K562 (cell line): ENCODE data around the gene KAZALD1. TPM values are rescaled to one million over a fixed set of nuclear protein-coding genes. Genes with fewer than 3 reads are reported as not detected.

ENCODE experiments used
- CHD2 ChIP-seq: IDR thresholded peaks from 2 replicates; pipeline ENCODE4 v1.6.1; 2011; ENCODE audit warnings: low read depth, low read length
- CREBBP ChIP-seq: IDR thresholded peaks from one replicate; pipeline ENCODE4 v1.6.1; 2012; ENCODE audit warnings: low read depth, mild to moderate bottlenecking, control low read depth, inconsistent platforms, low read length
- CREM ChIP-seq: IDR thresholded peaks from 2 replicates; pipeline ENCODE4 v1.6.1; 2014; ENCODE audit warnings: antibody characterized with exemption, low read depth
- CXXC5 ChIP-seq: fragments of 250-450 bp; sonication (Bioruptor Pico); IDR thresholded peaks from 2 replicates; pipeline ENCODE4 v1.8.0; 2022; ENCODE audit warnings: inconsistent platforms, mild to moderate bottlenecking, moderate library complexity
- HCFC1 ChIP-seq: IDR thresholded peaks from 2 replicates; pipeline ENCODE4 v1.6.1; 2012; ENCODE audit warnings: low read depth, low read length, improper control_type of control experiment
- HDAC8 ChIP-seq: fragments of 450-650 bp; IDR thresholded peaks from 2 replicates; pipeline ENCODE4 v1.6.1; 2016; ENCODE audit warnings: mild to moderate bottlenecking, missing genetic modification characterization, moderate library complexity, missing compliant biosample characterization
- HNRNPLL ChIP-seq: fragments of 200-400 bp; formaldehyde crosslinking; IDR thresholded peaks from 2 replicates; pipeline ENCODE4 v1.6.1; 2017; ENCODE audit warnings: low read length, low read depth, mild to moderate bottlenecking; ENCODE audit not compliant: poor library complexity, severe bottlenecking
- HSF4 ChIP-seq: fragments of 250-450 bp; sonication (Bioruptor Pico); IDR thresholded peaks from 2 replicates; pipeline ENCODE4 v2.1.2; 2022; ENCODE audit warnings: mild to moderate bottlenecking, moderate library complexity, borderline replicate concordance
- IFI16 ChIP-seq: fragments of 250-450 bp; sonication (Bioruptor Pico); IDR thresholded peaks from 2 replicates; pipeline ENCODE4 v2.1.2; 2022; ENCODE audit warnings: mild to moderate bottlenecking, inconsistent platforms
- KHSRP ChIP-seq: fragments of 450-650 bp; IDR thresholded peaks from 2 replicates; pipeline ENCODE4 v1.6.1; 2017
- MAZ ChIP-seq, 2 experiments: fragments of 450-650 bp in 1 of 2; sonication (generic) in 1 of 2; formaldehyde crosslinking; IDR thresholded peaks in 1 of 2; conservative IDR thresholded peaks in 1 of 2; 2 replicates each; pipeline versions ENCODE4 v1.4.0 to v1.5.0; 2020; ENCODE audit warnings: mild to moderate bottlenecking in 1 of 2, missing genetic modification reagents in 1 of 2
- MEIS2 ChIP-seq: fragments of 450-650 bp; IDR thresholded peaks from 2 replicates; pipeline ENCODE4 v1.6.1; 2014; ENCODE audit warnings: mild to moderate bottlenecking; ENCODE audit not compliant: partially characterized antibody
- NR1H2 ChIP-seq: sonication (generic); formaldehyde crosslinking; IDR thresholded peaks from 2 replicates; pipeline ENCODE4 v1.4.0; 2020; ENCODE audit warnings: mild to moderate bottlenecking, missing genetic modification reagents
- NR3C1 ChIP-seq: sonication (generic); formaldehyde crosslinking; IDR thresholded peaks from 2 replicates; pipeline ENCODE4 v1.8.1; 2022; ENCODE audit warnings: missing genetic modification reagents
- POLR2B ChIP-seq: fragments of 450-650 bp; IDR thresholded peaks from 2 replicates; pipeline ENCODE4 v1.6.1; 2018; ENCODE audit warnings: low read depth; ENCODE audit not compliant: partially characterized antibody
- RBBP5 ChIP-seq: fragments of 200-600 bp; sonication (generic); IDR thresholded peaks from 2 replicates; pipeline ENCODE4 v1.6.1; 2012; ENCODE audit warnings: borderline replicate concordance, mild to moderate bottlenecking, low read length, control low read depth, inconsistent platforms; ENCODE audit not compliant: insufficient read depth, poor library complexity, severe bottlenecking
- SMAD1 ChIP-seq: fragments of 150-350 bp; IDR thresholded peaks from 2 replicates; pipeline ENCODE4 v1.6.1; 2014; ENCODE audit warnings: low read length, low read depth; ENCODE audit not compliant: partially characterized antibody
- SRF ChIP-seq, 2 experiments: fragments of 250-450, 450-650 bp in 1 of 2; sonication (Bioruptor Pico) in 1 of 2; sonication (generic) in 1 of 2; formaldehyde crosslinking; IDR thresholded peaks; 2 replicates each; pipeline versions ENCODE4 v1.5.0 to v1.5.1; 2020 to 2022; ENCODE audit warnings: mild to moderate bottlenecking in 1 of 2, missing genetic modification reagents in 1 of 2
- STAT5A ChIP-seq: IDR thresholded peaks from 2 replicates; pipeline ENCODE4 v1.6.1; 2012; ENCODE audit warnings: low read length, inconsistent platforms, borderline replicate concordance
- TAF7 ChIP-seq: fragments of 450-650 bp; IDR thresholded peaks from 2 replicates; pipeline ENCODE4 v1.6.1; 2016; ENCODE audit warnings: missing genetic modification characterization, missing compliant biosample characterization
- THRAP3 ChIP-seq: fragments of 450-650 bp; IDR thresholded peaks from 2 replicates; pipeline ENCODE4 v1.6.1; 2016; ENCODE audit warnings: mild to moderate bottlenecking, inconsistent platforms, borderline replicate concordance
- ZBTB7A ChIP-seq: IDR thresholded peaks from 2 replicates; pipeline ENCODE4 v1.6.1; 2011; ENCODE audit warnings: low read depth, mild to moderate bottlenecking, low read length, moderate library complexity, borderline replicate concordance; ENCODE audit not compliant: control insufficient read depth
- ZNF174 ChIP-seq: fragments of 250-450 bp; sonication (Bioruptor Pico); IDR thresholded peaks from 2 replicates; pipeline ENCODE4 v1.4.0; 2020; ENCODE audit warnings: mild to moderate bottlenecking
- ZNF316 ChIP-seq: fragments of 450-650 bp; IDR thresholded peaks from 2 replicates; pipeline ENCODE4 v1.6.1; 2016
- polyA plus RNA-seq, 8 experiments: library from polyadenylated mRNA; depleted of rRNA in 4 of 8; stranded (reverse) in 5 of 8; unstranded in 3 of 8; fragments of >200 nt; fragmentation: Nextera tagmentation in 2 of 8; fragmentation: Illumina TruSeq in 1 of 8; extraction: Ambion mirVana in 2 of 8; extraction: Trizol in 1 of 8; gene quantifications; 2 replicates each; pipeline versions ENCODE4 v1.2.1 to v1.2.3, GENCODE V29; 2011 to 2014; ENCODE audit warnings: inconsistent platforms in 1 of 8, missing spikeins in 1 of 8
- total RNA-seq, 7 experiments: library from RNA; depleted of rRNA in 6 of 7; stranded (reverse); fragments of >200 nt in 6 of 7; fragmentation: Illumina TruSeq in 2 of 7; extraction: Trizol in 2 of 7; gene quantifications; 2 replicates each; pipeline versions ENCODE4 v1.2.1 to v1.2.3, GENCODE V29; 2011 to 2021; ENCODE audit warnings: low replicate concordance in 1 of 7
- TF ChIP-seq, protein P1 (sequence below): fragments of 250-450 bp; sonication (Bioruptor Pico); IDR thresholded peaks from 2 replicates; pipeline ENCODE4 v1.4.0; 2020

The KAZALD1 gene
- total and polyA plus RNA-seq, 9 of the 15 experiments (the other 6 are each of a cell fraction or from before 2014, with no cell fraction given), result 0.15 to 10.0 (median 4.9) TPM

DNA sequence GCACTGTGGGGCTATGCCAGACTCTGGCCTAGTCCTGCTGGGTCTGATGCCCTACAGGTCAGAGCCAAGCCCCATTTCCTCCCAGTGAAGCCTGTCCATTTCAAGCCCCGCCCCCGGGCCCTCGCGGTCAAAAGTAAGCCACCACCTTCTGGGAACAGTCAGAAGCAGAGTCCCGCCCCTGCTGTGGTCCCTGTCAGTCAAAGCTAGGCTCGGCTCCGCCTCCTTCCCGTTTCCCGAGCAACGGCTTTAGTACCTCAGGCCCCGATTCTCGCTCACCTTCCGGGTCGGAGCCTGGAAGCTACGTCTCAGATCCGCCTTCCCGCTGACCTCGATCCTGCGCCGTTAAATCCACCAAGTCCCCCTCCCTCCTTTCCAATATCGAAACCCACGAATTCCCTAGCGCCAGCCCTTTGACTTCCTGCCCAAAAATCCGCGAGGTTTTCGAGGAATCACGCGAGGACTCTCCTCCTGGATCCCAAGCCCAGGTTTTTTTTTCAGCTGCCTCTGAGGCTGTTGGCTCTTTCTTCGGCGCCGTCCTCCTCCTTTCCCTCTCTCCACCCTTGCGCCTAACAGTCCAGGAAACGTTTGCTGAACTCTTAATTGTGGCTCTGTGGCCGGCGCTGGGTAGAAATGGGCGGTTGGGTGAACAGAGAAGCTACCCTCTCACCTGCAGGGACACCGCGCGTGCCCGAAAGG is 19.0 kb upstream of the KAZALD1 start (continued):
- 0 out of 4 replicates have a peak, but pooled peaks of 1 of the 2 experiments have one; percentile 23 for TF ChIP-seq MAZ (CRISPR knock-in tag; conservative IDR thresholded peaks at IDR 0.05 in 1 of 2, IDR thresholded peaks at IDR 0.05 in 1 of 2)
- TF ChIP-seq HNRNPLL, result peak; percentile 39
- TF ChIP-seq ZNF174, result no peak
- peak; percentile 45 for TF ChIP-seq CXXC5 (CRISPR knock-in tag)
- TF ChIP-seq RBBP5, result peak; percentile 51
- peak; percentile 56 for TF ChIP-seq POLR2B
- TF ChIP-seq MEIS2, result peak; percentile 59
- no peak for TF ChIP-seq ZNF316
- TF ChIP-seq CREBBP, result no peak
- TF ChIP-seq, protein P1, sequence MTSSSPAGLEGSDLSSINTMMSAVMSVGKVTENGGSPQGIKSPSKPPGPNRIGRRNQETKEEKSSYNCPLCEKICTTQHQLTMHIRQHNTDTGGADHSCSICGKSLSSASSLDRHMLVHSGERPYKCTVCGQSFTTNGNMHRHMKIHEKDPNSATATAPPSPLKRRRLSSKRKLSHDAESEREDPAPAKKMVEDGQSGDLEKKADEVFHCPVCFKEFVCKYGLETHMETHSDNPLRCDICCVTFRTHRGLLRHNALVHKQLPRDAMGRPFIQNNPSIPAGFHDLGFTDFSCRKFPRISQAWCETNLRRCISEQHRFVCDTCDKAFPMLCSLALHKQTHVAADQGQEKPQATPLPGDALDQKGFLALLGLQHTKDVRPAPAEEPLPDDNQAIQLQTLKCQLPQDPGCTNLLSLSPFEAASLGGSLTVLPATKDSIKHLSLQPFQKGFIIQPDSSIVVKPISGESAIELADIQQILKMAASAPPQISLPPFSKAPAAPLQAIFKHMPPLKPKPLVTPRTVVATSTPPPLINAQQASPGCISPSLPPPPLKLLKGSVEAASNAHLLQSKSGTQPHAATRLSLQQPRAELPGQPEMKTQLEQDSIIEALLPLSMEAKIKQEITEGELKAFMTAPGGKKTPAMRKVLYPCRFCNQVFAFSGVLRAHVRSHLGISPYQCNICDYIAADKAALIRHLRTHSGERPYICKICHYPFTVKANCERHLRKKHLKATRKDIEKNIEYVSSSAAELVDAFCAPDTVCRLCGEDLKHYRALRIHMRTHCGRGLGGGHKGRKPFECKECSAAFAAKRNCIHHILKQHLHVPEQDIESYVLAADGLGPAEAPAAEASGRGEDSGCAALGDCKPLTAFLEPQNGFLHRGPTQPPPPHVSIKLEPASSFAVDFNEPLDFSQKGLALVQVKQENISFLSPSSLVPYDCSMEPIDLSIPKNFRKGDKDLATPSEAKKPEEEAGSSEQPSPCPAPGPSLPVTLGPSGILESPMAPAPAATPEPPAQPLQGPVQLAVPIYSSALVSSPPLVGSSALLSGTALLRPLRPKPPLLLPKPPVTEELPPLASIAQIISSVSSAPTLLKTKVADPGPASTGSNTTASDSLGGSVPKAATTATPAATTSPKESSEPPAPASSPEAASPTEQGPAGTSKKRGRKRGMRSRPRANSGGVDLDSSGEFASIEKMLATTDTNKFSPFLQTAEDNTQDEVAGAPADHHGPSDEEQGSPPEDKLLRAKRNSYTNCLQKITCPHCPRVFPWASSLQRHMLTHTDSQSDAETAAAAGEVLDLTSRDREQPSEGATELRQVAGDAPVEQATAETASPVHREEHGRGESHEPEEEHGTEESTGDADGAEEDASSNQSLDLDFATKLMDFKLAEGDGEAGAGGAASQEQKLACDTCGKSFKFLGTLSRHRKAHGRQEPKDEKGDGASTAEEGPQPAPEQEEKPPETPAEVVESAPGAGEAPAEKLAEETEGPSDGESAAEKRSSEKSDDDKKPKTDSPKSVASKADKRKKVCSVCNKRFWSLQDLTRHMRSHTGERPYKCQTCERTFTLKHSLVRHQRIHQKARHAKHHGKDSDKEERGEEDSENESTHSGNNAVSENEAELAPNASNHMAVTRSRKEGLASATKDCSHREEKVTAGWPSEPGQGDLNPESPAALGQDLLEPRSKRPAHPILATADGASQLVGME (CRISPR knock-in tag), result no peak
- no peak for TF ChIP-seq NR3C1 (CRISPR knock-in tag)
- TF ChIP-seq ZBTB7A, result no peak
- no peak for TF ChIP-seq HSF4 (CRISPR knock-in tag)
- no peak for TF ChIP-seq THRAP3
- peak in 1 of 2 experiments; percentile 71; a peak in 1 of 4 replicates for TF ChIP-seq SRF (CRISPR knock-in tag; IDR thresholded peaks at IDR 0.05)
- TF ChIP-seq TAF7 (tag), result 0 out of 2 replicates have a peak, but pooled peaks have one; percentile 18
- TF ChIP-seq CREM, result peak; percentile 63
- TF ChIP-seq HCFC1, result peak; percentile 30; the same call in 1 of the 2 replicates
- no peak for TF ChIP-seq HDAC8 (tag)
- no peak for TF ChIP-seq NR1H2
- TF ChIP-seq IFI16 (CRISPR knock-in tag), result no peak
- TF ChIP-seq SMAD1, result no peak
- peak; percentile 95 for TF ChIP-seq CHD2
- no peak for TF ChIP-seq STAT5A
- TF ChIP-seq KHSRP, result no peak
